ENCODE data around the gene SLC37A1.
A peak's percentile ranks its signal among the peaks of the same experiment; 100 is the strongest.

Gene SLC37A1

DNA sequence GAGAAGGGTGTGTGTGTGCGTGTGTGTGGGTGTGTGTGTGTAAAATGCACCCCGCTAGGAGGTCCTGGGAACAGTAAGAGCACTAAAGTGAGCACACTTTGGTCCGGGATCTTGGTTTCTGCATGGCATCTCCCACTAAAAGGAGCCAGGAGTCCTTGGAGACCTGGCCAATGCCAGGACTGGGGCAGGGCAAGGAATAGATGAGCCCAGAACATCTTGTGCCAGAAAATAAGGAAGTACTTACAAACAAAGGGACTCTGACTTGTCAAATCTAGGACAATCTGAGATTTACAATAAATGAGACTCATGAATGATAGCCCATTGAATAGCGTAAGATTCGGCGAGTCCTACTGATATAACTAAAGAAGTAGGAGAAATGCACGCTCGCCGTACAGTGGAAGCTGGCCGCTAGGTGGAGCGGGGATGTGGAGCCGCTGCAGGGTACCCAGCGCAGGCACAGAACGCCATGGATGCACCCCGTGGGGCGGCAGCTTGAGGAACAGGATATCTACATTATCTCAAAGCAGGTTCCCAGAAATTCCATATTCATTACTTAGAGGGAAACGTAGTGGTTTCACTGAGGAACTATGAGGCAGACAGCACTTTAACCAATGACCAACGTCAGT, 7.1 kb downstream of the SLC37A1 start:
- no peak overlapping the region for H3K4me3 Mint-ChIP-seq
- H3K27me3 Mint-ChIP-seq (ENCODE audit: low read depth) = peaks cover 75% of the 10 kb centered on the region
- TF ChIP-seq, protein P1, sequence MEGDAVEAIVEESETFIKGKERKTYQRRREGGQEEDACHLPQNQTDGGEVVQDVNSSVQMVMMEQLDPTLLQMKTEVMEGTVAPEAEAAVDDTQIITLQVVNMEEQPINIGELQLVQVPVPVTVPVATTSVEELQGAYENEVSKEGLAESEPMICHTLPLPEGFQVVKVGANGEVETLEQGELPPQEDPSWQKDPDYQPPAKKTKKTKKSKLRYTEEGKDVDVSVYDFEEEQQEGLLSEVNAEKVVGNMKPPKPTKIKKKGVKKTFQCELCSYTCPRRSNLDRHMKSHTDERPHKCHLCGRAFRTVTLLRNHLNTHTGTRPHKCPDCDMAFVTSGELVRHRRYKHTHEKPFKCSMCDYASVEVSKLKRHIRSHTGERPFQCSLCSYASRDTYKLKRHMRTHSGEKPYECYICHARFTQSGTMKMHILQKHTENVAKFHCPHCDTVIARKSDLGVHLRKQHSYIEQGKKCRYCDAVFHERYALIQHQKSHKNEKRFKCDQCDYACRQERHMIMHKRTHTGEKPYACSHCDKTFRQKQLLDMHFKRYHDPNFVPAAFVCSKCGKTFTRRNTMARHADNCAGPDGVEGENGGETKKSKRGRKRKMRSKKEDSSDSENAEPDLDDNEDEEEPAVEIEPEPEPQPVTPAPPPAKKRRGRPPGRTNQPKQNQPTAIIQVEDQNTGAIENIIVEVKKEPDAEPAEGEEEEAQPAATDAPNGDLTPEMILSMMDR (IDR thresholded peaks at IDR 0.05; ENCODE audit: unreplicated experiment in 3 of 3) = peak; percentile 31 to 56 (median 43)
- H3K9me3 Mint-ChIP-seq = no peaks in the 10 kb centered on the region
- H3K36me3 Mint-ChIP-seq (ENCODE audit: low read depth) = no peaks in the 10 kb centered on the region
- H3K4me1 Mint-ChIP-seq = peaks cover 18% of the 10 kb centered on the region
- no peak overlapping the region for H3K27ac Mint-ChIP-seq

DNA sequence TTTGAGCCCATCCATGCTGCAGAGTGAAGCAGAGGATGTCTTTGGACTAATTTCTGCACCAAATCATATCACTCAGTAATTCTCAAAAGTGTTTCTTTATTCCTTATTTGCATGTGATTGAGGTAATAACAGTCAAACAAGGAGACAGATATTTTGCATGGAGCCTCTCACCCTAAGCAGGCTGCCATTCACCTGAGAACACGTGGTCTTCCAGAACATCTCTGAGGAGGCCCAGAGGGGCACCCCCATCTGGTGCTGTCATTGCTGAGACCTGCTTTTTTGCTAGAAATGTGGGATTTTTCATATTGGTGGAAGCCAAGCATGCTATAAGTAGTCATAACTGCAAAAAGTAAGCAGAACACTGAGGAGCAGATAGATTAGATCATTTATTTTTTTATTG, 7.7 kb downstream of the SLC37A1 start:
- H3K4me1 Mint-ChIP-seq = peaks cover 24% of the 10 kb centered on the region
- H3K9me3 Mint-ChIP-seq = no peaks in the 10 kb centered on the region

DNA sequence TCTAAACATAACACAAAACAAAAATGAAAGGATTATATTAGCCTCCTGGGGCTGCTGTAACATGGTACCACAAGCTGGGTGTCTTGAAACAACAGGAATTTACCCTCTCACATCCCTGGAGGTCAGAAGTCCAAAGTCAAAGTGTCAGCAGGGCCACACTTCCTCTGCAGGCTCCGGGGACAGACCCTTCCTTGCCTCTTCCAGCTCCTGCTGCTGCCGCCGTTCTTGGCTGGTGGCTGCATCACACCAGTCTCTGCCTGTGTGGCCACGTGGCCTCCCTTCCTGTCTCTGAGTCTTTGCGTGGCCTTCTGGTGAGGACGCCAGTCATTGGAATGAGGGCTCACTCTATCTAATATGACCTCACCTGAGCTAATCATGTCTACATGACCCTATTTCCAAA, 8.2 kb downstream of the SLC37A1 start:
- H3K27ac Mint-ChIP-seq = no peak overlapping the region
- TF ChIP-seq, protein P1 (IDR thresholded peaks at IDR 0.05; ENCODE audit: unreplicated experiment in 3 of 3) = no peak
- H3K36me3 Mint-ChIP-seq (ENCODE audit: low read depth) = no peaks in the 10 kb centered on the region
- no peak overlapping the region for H3K4me3 Mint-ChIP-seq
- peaks cover 27% of the 10 kb centered on the region for H3K4me1 Mint-ChIP-seq
- H3K9me3 Mint-ChIP-seq = no peaks in the 10 kb centered on the region
- peaks cover 68% of the 10 kb centered on the region for H3K27me3 Mint-ChIP-seq (ENCODE audit: low read depth)

More for the DNA sequence above, 7.7 kb downstream of the SLC37A1 start:
- H3K27ac Mint-ChIP-seq = no peak overlapping the region
- no peaks in the 10 kb centered on the region for H3K36me3 Mint-ChIP-seq (ENCODE audit: low read depth)
- no peak overlapping the region for H3K4me3 Mint-ChIP-seq
- peaks cover 71% of the 10 kb centered on the region for H3K27me3 Mint-ChIP-seq (ENCODE audit: low read depth)
- TF ChIP-seq, protein P1 (IDR thresholded peaks at IDR 0.05; ENCODE audit: unreplicated experiment in 3 of 3) = no peak

DNA sequence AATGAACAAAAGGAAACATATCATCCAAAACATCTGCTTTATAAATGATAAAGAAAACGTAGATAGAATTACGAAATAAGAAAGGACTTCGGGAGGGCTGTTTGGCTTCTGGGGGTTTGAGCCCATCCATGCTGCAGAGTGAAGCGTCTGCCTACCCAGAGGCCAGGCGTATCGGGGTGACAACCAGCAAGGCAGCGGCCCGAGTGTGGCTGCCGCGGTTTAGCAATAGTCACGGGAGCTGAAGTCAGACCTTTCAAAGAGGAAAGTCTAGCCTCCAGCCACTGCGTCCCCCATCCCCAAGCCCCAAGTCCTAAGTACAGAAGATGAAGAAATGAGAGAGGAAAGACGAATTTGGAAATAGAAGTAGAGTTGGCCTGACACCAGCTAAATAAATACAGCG, 8.6 kb downstream of the SLC37A1 start:
- Mint-ChIP-seq H3K36me3 (ENCODE audit: low read depth) (no peaks in the 10 kb centered on the region), H3K9me3 (no peaks in the 10 kb centered on the region), H3K27me3 (ENCODE audit: low read depth) (peaks cover 70% of the 10 kb centered on the region), H3K4me1 (peaks cover 30% of the 10 kb centered on the region), H3K4me3 (no peak overlapping the region), H3K27ac (no peak overlapping the region)
- TF ChIP-seq, protein P1 (IDR thresholded peaks at IDR 0.05; ENCODE audit: unreplicated experiment in 3 of 3) = no peak

DNA sequence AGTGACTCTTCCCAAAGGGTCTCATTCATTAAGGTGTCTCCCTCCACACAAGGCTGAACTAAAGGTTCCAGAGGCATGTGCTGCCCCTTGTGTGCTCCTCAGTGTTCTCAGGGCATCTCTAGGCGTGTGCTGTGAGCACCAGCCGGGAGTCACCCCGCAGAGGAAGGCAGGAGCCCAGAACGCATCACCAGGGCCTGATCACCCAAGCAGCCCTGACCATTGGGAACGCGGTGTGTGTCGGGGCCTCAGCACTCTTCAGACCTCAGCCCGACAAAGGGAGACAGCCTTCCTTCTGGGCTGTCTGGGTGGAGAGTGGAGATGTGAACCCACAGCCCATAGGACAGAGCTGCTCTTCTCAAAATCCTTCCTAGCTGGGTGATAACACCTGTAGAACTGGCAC, 9.1 kb downstream of the SLC37A1 start:
- Mint-ChIP-seq H3K27me3 (ENCODE audit: low read depth) (peaks cover 68% of the 10 kb centered on the region), H3K9me3 (no peaks in the 10 kb centered on the region), H3K36me3 (ENCODE audit: low read depth) (no peaks in the 10 kb centered on the region), H3K4me3 (no peak overlapping the region), H3K27ac (no peak overlapping the region), H3K4me1 (peaks cover 30% of the 10 kb centered on the region)
- TF ChIP-seq, protein P1 (IDR thresholded peaks at IDR 0.05; ENCODE audit: unreplicated experiment in 3 of 3) = no peak

DNA sequence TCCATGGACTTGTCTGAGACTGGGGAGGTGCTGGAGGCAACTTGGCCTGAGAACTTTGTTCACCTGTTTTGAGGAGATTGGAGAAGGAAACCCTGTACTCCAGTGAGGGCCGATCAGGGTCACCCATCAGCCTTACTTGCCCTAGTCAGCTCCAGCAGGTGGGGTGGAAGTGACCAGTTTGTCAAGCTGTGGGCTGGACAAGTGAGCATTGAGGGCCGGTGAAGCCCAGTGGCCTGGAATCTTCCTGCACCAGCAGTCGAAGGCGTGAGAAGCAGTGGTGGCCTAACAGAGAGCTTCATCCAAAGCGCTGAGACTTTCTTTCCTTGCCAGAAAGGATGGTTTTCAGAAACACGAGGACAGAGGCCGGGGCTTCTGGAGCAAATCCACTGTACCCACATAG, 9.6 kb downstream of the SLC37A1 start:
- TF ChIP-seq, protein P1 (IDR thresholded peaks at IDR 0.05; ENCODE audit: unreplicated experiment in 3 of 3) = no peak
- Mint-ChIP-seq H3K27ac (no peak overlapping the region), H3K4me3 (no peak overlapping the region), H3K36me3 (ENCODE audit: low read depth) (no peaks in the 10 kb centered on the region), H3K9me3 (no peaks in the 10 kb centered on the region), H3K27me3 (ENCODE audit: low read depth) (peaks cover 64% of the 10 kb centered on the region), H3K4me1 (peaks cover 30% of the 10 kb centered on the region)
